ENCODE measurements around the gene POLR2I.

Gene POLR2I

DNA sequence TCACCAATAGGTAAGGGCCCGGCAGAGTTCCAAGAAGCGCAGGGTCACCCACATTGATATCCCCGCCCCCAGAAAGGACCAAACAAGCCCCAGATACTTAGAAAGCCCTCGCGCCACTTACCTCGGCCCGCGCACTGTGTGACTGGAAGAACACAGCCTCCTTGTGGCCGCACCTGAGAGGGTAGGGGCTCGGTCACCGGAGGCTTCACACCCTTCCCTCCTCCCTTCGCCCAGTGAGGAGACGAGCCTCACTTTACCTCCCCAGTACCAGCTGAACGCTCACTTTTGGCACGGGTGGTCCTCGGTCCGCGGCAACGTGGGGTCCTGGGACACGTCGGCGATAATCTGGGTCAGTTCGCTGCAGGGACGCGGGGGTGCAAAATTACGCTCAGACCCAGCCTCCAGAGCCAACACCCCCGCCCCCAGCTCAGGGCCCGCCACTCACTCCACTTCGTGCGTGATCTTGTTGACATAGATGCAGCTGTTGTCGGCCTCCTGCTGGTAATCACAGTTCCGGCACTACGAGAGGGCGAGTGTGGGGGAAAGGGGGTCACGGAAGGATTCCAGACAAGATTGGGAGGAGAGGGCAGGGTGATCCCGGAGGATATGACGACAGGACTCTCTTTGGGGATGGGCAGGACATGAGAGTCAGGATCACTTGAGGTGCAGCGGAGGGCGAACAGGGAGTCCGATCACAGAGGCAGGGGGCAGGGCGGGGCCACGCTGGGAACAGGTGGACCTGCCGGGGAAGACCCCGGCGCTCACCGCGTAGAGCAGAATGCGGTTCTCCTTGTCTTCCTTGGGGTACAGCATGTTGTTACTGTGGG is 568 bp downstream of the POLR2I start:
- ATAC-seq (ENCODE audit: low read depth): no peak
- no peaks in the 10 kb centered on the region for H3K9me3 ChIP-seq (ENCODE audit: severe bottlenecking)
- TF ChIP-seq, protein P1, sequence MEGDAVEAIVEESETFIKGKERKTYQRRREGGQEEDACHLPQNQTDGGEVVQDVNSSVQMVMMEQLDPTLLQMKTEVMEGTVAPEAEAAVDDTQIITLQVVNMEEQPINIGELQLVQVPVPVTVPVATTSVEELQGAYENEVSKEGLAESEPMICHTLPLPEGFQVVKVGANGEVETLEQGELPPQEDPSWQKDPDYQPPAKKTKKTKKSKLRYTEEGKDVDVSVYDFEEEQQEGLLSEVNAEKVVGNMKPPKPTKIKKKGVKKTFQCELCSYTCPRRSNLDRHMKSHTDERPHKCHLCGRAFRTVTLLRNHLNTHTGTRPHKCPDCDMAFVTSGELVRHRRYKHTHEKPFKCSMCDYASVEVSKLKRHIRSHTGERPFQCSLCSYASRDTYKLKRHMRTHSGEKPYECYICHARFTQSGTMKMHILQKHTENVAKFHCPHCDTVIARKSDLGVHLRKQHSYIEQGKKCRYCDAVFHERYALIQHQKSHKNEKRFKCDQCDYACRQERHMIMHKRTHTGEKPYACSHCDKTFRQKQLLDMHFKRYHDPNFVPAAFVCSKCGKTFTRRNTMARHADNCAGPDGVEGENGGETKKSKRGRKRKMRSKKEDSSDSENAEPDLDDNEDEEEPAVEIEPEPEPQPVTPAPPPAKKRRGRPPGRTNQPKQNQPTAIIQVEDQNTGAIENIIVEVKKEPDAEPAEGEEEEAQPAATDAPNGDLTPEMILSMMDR (IDR thresholded peaks at IDR 0.05; ENCODE audit: poor library complexity, severe bottlenecking): peak; percentile 17
- DNase-seq (ENCODE audit: low spot score): no peak
- H3K27me3 ChIP-seq (ENCODE audit: insufficient read depth, poor library complexity, severe bottlenecking): no peaks in the 10 kb centered on the region
- peaks cover 35% of the 10 kb centered on the region for H3K36me3 ChIP-seq (ENCODE audit: low read depth)
- peak overlapping the region; percentile 66 for H3K27ac ChIP-seq (ENCODE audit: poor library complexity, severe bottlenecking)
- no peaks in the 10 kb centered on the region for H3K4me1 ChIP-seq (ENCODE audit: insufficient read depth, poor library complexity, severe bottlenecking)
- H3K4me3 ChIP-seq (ENCODE audit: severe bottlenecking): peak overlapping the region; percentile 63

DNA sequence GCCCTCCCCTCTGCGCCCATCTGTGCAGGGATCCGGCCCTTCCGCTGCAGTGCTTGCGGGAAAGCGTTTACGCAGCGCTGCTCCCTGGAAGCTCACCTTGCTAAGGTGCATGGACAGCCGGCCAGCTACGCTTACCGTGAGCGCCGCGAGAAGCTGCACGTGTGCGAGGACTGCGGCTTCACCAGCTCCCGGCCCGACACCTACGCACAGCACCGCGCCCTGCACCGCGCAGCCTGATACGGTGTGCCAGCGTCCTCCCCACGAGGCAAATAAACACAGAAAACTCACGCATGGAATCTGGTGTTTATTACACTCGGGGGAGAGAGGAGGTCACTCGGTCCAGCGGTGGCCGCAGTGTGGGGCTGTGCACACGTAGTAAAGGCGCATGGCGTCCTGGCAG is 1.2 kb downstream of the POLR2I start:
- no peak overlapping the region for H3K27ac ChIP-seq (ENCODE audit: poor library complexity, severe bottlenecking)
- peaks cover 34% of the 10 kb centered on the region for H3K36me3 ChIP-seq (ENCODE audit: low read depth)
- DNase-seq (ENCODE audit: low spot score): no peak
- H3K4me1 ChIP-seq (ENCODE audit: insufficient read depth, poor library complexity, severe bottlenecking): no peaks in the 10 kb centered on the region
- no peaks in the 10 kb centered on the region for H3K27me3 ChIP-seq (ENCODE audit: insufficient read depth, poor library complexity, severe bottlenecking)
- TF ChIP-seq, protein P1 (IDR thresholded peaks at IDR 0.05; ENCODE audit: poor library complexity, severe bottlenecking): no peak
- no peaks in the 10 kb centered on the region for H3K9me3 ChIP-seq (ENCODE audit: severe bottlenecking)
- H3K4me3 ChIP-seq (ENCODE audit: severe bottlenecking): peak overlapping the region; percentile 63
- ATAC-seq (ENCODE audit: low read depth): no peak

DNA sequence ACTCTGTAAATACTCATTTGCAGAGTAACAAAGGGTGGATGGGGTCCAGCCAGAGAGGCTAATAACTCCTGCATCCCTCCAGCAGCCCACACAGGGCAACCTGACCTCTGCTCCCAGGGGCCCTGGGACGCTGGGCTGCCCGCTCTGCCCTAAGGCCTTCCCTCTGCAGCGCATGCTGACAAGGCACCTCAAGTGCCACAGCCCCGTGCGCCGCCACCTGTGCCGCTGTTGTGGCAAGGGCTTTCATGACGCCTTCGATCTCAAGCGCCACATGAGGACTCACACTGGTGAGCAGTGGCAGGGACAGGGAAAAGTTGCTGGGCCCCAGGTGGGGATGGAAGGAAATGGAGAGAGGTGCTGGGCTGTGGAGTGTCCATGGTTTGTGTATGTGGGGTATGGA is 2.0 kb downstream of the POLR2I start:
- ATAC-seq (ENCODE audit: low read depth): no peak
- no peak overlapping the region for H3K27ac ChIP-seq (ENCODE audit: poor library complexity, severe bottlenecking)
- no peak overlapping the region for H3K4me3 ChIP-seq (ENCODE audit: severe bottlenecking)
- TF ChIP-seq, protein P1 (IDR thresholded peaks at IDR 0.05; ENCODE audit: poor library complexity, severe bottlenecking): no peak
- no peak for DNase-seq (ENCODE audit: low spot score)
- peaks cover 28% of the 10 kb centered on the region for H3K36me3 ChIP-seq (ENCODE audit: low read depth)
- no peaks in the 10 kb centered on the region for H3K9me3 ChIP-seq (ENCODE audit: severe bottlenecking)
- H3K27me3 ChIP-seq (ENCODE audit: insufficient read depth, poor library complexity, severe bottlenecking): no peaks in the 10 kb centered on the region
- H3K4me1 ChIP-seq (ENCODE audit: insufficient read depth, poor library complexity, severe bottlenecking): no peaks in the 10 kb centered on the region

DNA sequence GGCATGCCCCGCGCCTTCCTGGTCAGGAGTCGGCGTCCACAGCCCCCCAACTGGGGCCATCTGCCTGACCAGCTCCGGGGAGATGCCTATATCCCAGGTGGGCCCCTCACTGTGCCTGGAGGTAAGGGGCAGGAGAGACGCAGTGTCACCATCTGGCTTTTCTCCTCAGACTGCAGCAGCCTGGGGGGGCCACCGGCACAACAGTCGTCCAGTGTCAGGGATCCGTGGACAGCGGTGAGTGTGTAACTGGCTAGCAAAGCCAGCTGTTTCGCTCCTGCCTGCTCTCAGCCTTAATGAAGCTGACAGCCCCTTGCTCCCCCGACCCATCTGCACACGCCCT is 3.5 kb downstream of the POLR2I start:
- no peaks in the 10 kb centered on the region for H3K4me1 ChIP-seq (ENCODE audit: insufficient read depth, poor library complexity, severe bottlenecking)
- no peak for ATAC-seq (ENCODE audit: low read depth)
- no peaks in the 10 kb centered on the region for H3K9me3 ChIP-seq (ENCODE audit: severe bottlenecking)
- H3K4me3 ChIP-seq (ENCODE audit: severe bottlenecking): no peak overlapping the region
- TF ChIP-seq, protein P1 (IDR thresholded peaks at IDR 0.05; ENCODE audit: poor library complexity, severe bottlenecking): no peak
- DNase-seq (ENCODE audit: low spot score): no peak
- H3K27ac ChIP-seq (ENCODE audit: poor library complexity, severe bottlenecking): no peak overlapping the region
- no peaks in the 10 kb centered on the region for H3K27me3 ChIP-seq (ENCODE audit: insufficient read depth, poor library complexity, severe bottlenecking)
- H3K36me3 ChIP-seq (ENCODE audit: low read depth): peaks cover 13% of the 10 kb centered on the region
